Neural cell (in vitro differentiated cells): Measurements from ENCODE around the gene GRPEL2.

Experiments used
- EZH2 ChIP-seq: fragments of 200-600, 300-800 bp; shearing (Covaris generic), sonication (generic); IDR thresholded peaks from 2 replicates; pipeline ENCODE4 v1.6.1; 2014; ENCODE audit warnings: antibody characterized with exemption, low read length, borderline replicate concordance, mild to moderate bottlenecking; ENCODE audit not compliant: insufficient read depth, poor library complexity, severe bottlenecking
- MXI1 ChIP-seq: fragments of 450-650 bp; conservative IDR thresholded peaks from 2 replicates; pipeline ENCODE4 v1.6.1; 2014; ENCODE audit warnings: antibody characterized with exemption, mild to moderate bottlenecking; ENCODE audit not compliant: poor library complexity, severe bottlenecking
- POLR2AphosphoS5 ChIP-seq: IDR thresholded peaks from 2 replicates; pipeline ENCODE4 v1.6.1; 2012
- RAD21 ChIP-seq: fragments of 450-650 bp; conservative IDR thresholded peaks from 2 replicates; pipeline ENCODE4 v1.6.1; 2014; ENCODE audit warnings: antibody characterized with exemption, mild to moderate bottlenecking, moderate library complexity
- TAF1 ChIP-seq: IDR thresholded peaks from 2 replicates; pipeline ENCODE4 v1.6.1; 2012; ENCODE audit warnings: low read depth
- TF ChIP-seq, protein P1 (sequence below): fragments of 450-650 bp; IDR thresholded peaks from 2 replicates; pipeline ENCODE4 v1.5.1; 2014; ENCODE audit warnings: antibody characterized with exemption, mild to moderate bottlenecking, moderate library complexity; ENCODE audit not compliant: poor library complexity, severe bottlenecking
- TF ChIP-seq, protein P2 (sequence below): IDR thresholded peaks from 2 replicates; pipeline ENCODE4 v1.6.1; 2012; ENCODE audit warnings: borderline replicate concordance

DNA sequence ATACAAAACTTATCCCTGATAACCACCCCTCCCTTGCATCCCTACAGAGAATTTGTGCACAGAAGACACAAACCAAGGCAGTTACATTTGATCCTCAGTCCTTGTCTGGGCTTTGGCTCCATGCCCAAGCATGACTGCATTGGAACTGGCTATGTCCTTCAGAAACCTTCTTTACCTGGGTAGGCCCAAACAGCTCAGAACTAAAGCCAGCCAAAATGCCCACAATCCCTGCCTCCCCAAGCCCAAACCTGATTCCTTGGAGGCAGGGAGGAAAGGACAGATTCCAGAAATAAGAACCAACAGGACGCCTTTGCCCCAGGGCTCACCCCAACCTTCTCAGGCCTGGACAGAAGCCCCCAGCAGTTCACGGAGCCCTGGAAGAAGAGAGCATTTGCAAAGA lies 25.6 kb downstream of the GRPEL2 start:
- TF ChIP-seq, protein P1, sequence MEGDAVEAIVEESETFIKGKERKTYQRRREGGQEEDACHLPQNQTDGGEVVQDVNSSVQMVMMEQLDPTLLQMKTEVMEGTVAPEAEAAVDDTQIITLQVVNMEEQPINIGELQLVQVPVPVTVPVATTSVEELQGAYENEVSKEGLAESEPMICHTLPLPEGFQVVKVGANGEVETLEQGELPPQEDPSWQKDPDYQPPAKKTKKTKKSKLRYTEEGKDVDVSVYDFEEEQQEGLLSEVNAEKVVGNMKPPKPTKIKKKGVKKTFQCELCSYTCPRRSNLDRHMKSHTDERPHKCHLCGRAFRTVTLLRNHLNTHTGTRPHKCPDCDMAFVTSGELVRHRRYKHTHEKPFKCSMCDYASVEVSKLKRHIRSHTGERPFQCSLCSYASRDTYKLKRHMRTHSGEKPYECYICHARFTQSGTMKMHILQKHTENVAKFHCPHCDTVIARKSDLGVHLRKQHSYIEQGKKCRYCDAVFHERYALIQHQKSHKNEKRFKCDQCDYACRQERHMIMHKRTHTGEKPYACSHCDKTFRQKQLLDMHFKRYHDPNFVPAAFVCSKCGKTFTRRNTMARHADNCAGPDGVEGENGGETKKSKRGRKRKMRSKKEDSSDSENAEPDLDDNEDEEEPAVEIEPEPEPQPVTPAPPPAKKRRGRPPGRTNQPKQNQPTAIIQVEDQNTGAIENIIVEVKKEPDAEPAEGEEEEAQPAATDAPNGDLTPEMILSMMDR: no peak
- TF ChIP-seq EZH2 (no peak), POLR2AphosphoS5 (no peak), TAF1 (no peak), RAD21 (no peak), MXI1 (no peak)
- TF ChIP-seq, protein P2, sequence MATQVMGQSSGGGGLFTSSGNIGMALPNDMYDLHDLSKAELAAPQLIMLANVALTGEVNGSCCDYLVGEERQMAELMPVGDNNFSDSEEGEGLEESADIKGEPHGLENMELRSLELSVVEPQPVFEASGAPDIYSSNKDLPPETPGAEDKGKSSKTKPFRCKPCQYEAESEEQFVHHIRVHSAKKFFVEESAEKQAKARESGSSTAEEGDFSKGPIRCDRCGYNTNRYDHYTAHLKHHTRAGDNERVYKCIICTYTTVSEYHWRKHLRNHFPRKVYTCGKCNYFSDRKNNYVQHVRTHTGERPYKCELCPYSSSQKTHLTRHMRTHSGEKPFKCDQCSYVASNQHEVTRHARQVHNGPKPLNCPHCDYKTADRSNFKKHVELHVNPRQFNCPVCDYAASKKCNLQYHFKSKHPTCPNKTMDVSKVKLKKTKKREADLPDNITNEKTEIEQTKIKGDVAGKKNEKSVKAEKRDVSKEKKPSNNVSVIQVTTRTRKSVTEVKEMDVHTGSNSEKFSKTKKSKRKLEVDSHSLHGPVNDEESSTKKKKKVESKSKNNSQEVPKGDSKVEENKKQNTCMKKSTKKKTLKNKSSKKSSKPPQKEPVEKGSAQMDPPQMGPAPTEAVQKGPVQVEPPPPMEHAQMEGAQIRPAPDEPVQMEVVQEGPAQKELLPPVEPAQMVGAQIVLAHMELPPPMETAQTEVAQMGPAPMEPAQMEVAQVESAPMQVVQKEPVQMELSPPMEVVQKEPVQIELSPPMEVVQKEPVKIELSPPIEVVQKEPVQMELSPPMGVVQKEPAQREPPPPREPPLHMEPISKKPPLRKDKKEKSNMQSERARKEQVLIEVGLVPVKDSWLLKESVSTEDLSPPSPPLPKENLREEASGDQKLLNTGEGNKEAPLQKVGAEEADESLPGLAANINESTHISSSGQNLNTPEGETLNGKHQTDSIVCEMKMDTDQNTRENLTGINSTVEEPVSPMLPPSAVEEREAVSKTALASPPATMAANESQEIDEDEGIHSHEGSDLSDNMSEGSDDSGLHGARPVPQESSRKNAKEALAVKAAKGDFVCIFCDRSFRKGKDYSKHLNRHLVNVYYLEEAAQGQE: no peak
